ENCODE results near the gene GABRP. TPM values are rescaled to one million over a fixed set of nuclear protein-coding genes. Genes with fewer than 3 reads are reported as not detected.

The GABRP gene
- total RNA-seq, 1 experiment from 2014 or later = 1.5 TPM

- Histone ChIP-seq H2BK120ac (ENCODE audit: low read depth, low read length, poor library complexity, severe bottlenecking) (no peak overlapping the region), H2BK5ac (ENCODE audit: insufficient read length, low read length) (no peak overlapping the region), H3K56ac (ENCODE audit: insufficient read length, low read depth, low read length) (no peak overlapping the region), H3K27ac (ENCODE audit: insufficient read length, low read depth, low read length) (no peak overlapping the region), H2BK12ac (ENCODE audit: insufficient read length, low read depth, low read length) (no peak overlapping the region), H2BK15ac (ENCODE audit: low read depth, low read length) (no peak overlapping the region), H2AK5ac (ENCODE audit: insufficient read length, low read length) (no peak overlapping the region), H3K79me2 (ENCODE audit: insufficient read depth, low read length) (no peaks in the 10 kb centered on the region), H3K23ac (ENCODE audit: insufficient read length, low read depth, low read length) (no peak overlapping the region), H3K4ac (ENCODE audit: low read depth, low read length) (no peak overlapping the region), H3K4me2 (ENCODE audit: insufficient read depth, insufficient read length, low read length) (no peak overlapping the region), H4K5ac (ENCODE audit: insufficient read length, low read depth, low read length) (no peak overlapping the region), H3K23me2 (ENCODE audit: insufficient read length, low read depth, low read length, poor library complexity, severe bottlenecking) (no peaks in the 10 kb centered on the region), H2AFZ (ENCODE audit: low read length) (no peak overlapping the region), H3K18ac (ENCODE audit: insufficient read length, low read depth, low read length) (no peak overlapping the region), H3K79me1 (ENCODE audit: insufficient read depth, low read depth, low read length, poor library complexity, severe bottlenecking) (no peaks in the 10 kb centered on the region), H4K91ac (ENCODE audit: insufficient read length, low read depth, low read length) (no peak overlapping the region), H3K14ac (ENCODE audit: insufficient read depth, low read length) (no peak overlapping the region), H4K20me1 (ENCODE audit: control insufficient read depth, insufficient read depth, insufficient read length) (no peaks in the 10 kb centered on the region), H4K8ac (replicated peaks; ENCODE audit: insufficient read length, low read depth, low read length) (no peak overlapping the region), H3K9me3 (ENCODE audit: control insufficient read depth, low read depth, low read length) (no peaks in the 10 kb centered on the region), H3T11ph (ENCODE audit: low read length) (no peak overlapping the region), H2BK20ac (ENCODE audit: low read depth, low read length, poor library complexity, severe bottlenecking) (no peak overlapping the region), H3K9ac (ENCODE audit: extremely low read depth, insufficient read length, low read length) (no peak overlapping the region), H3K4me1 (ENCODE audit: insufficient read depth, low read length) (no peaks in the 10 kb centered on the region; the same call in 1 of the 2 replicates), H3K27me3 (ENCODE audit: insufficient read depth, low read length) (no peaks in the 10 kb centered on the region)
- Mint-ChIP-seq H3K4me3 (no peak overlapping the region), H3K27ac (no peak overlapping the region), H3K4me1 (peaks cover 7 to 10% of the 10 kb centered on the region in 2 experiments), H3K27me3 (ENCODE audit: low read depth) (peaks cover 6% of the 10 kb centered on the region; the same call in 1 of the 2 replicates), H3K9me3 (no peaks in the 10 kb centered on the region; a peak in 1 of 5 replicates), H3K36me3 (ENCODE audit: insufficient read depth in 1 of 3, low read depth in 3 of 3) (no peaks in the 10 kb centered on the region)
- no CpG with 5 or more reads among the region's 7 CpGs for WGBS (ENCODE audit: extremely low coverage, insufficient read length, low lambda C conversion rate)
- DNase-seq = no peak
- no peak for TF ChIP-seq CTCF (conservative IDR thresholded peaks at IDR 0.05)
Measured at GRCh38 chr5:170805666-170806065, 22.1 kb downstream of the GABRP start.
